Mammary epithelial cell (primary cell): ENCODE measurements around the gene LRRC72.

Experiments used
- EZH2 ChIP-seq: IDR thresholded peaks from 2 replicates; pipeline ENCODE4 v1.6.1; 2012; ENCODE audit warnings: low read length, inconsistent platforms, borderline replicate concordance
- TF ChIP-seq, protein P1 (sequence below), 2 donors: IDR thresholded peaks in 1 of 2; conservative IDR thresholded peaks in 1 of 2; 2 replicates each; pipeline ENCODE4 v1.5.1; 2011 to 2012; ENCODE audit warnings: inconsistent platforms in 2 of 2, low read length in 2 of 2, mild to moderate bottlenecking in 2 of 2, control low read depth in 1 of 2, low read depth in 1 of 2; ENCODE audit not compliant: insufficient read depth in 1 of 2; ENCODE audit errors: extremely low read depth in 1 of 2

GRCh38 chr7:16579216-16579615, 52.6 kb downstream of the LRRC72 start:
- TF ChIP-seq, protein P1, sequence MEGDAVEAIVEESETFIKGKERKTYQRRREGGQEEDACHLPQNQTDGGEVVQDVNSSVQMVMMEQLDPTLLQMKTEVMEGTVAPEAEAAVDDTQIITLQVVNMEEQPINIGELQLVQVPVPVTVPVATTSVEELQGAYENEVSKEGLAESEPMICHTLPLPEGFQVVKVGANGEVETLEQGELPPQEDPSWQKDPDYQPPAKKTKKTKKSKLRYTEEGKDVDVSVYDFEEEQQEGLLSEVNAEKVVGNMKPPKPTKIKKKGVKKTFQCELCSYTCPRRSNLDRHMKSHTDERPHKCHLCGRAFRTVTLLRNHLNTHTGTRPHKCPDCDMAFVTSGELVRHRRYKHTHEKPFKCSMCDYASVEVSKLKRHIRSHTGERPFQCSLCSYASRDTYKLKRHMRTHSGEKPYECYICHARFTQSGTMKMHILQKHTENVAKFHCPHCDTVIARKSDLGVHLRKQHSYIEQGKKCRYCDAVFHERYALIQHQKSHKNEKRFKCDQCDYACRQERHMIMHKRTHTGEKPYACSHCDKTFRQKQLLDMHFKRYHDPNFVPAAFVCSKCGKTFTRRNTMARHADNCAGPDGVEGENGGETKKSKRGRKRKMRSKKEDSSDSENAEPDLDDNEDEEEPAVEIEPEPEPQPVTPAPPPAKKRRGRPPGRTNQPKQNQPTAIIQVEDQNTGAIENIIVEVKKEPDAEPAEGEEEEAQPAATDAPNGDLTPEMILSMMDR (conservative IDR thresholded peaks at IDR 0.05 in 1 of 2, IDR thresholded peaks at IDR 0.05 in 1 of 2; ENCODE audit: extremely low read depth in 1 of 2, insufficient read depth in 1 of 2, low read depth in 1 of 2, low read length in 2 of 2): no peak
- no peak for TF ChIP-seq EZH2
